Transverse colon (tissue), 3 donors: ENCODE measurements around the gene SPRY2.

Experiments
- CTCF ChIP-seq, 5 experiments: fragments of 200-600 bp in 3 of 5; fragments of 450-650 bp in 2 of 5; sonication (generic) in 3 of 5; IDR thresholded peaks; 1 replicate in 2 of 5; 2 replicates in 3 of 5; pipeline ENCODE4 v1.5.1; 2016 to 2017; ENCODE audit warnings: antibody characterized with exemption in 5 of 5, inconsistent platforms in 3 of 5, mild to moderate bottlenecking in 2 of 5, moderate library complexity in 1 of 5
- POLR2A ChIP-seq: fragments of 450-650 bp; IDR thresholded peaks from one replicate; pipeline ENCODE4 v1.6.1; 2016; ENCODE audit warnings: antibody characterized with exemption, mild to moderate bottlenecking, moderate library complexity

GRCh38 chr13:80312012-80312704 is 28.8 kb downstream of the SPRY2 start:
- no peak for TF ChIP-seq CTCF (IDR thresholded peaks at IDR 0.05)
- no peak for TF ChIP-seq POLR2A
